H9 (cell line): ENCODE results near the gene GBP4. TPM values are rescaled to one million over a fixed set of nuclear protein-coding genes. Genes with fewer than 3 reads are reported as not detected.

Source experiments
- DNase-seq: peaks from one replicate; pipeline ENCODE4 v3.0.0-alpha.2; 2017
- H2AFZ ChIP-seq: one replicate; pipeline ENCODE4 v1.6.1; 2013; ENCODE audit warnings: mild to moderate bottlenecking, low read length, control low read depth, moderate library complexity
- H2AK5ac ChIP-seq: 2 replicates; pipeline ENCODE4 v1.6.1; 2013; ENCODE audit warnings: low read length, control low read depth, mixed read lengths; ENCODE audit not compliant: insufficient read length
- H2BK120ac ChIP-seq: one replicate; pipeline ENCODE4 v1.6.1; 2013; ENCODE audit warnings: low read depth, mild to moderate bottlenecking, low read length, control low read depth, inconsistent platforms; ENCODE audit not compliant: poor library complexity, severe bottlenecking
- H2BK12ac ChIP-seq: 2 replicates; pipeline ENCODE4 v1.6.1; 2013; ENCODE audit warnings: low read length, control low read depth, mixed read lengths, low read depth; ENCODE audit not compliant: insufficient read length
- H2BK15ac ChIP-seq: 2 replicates; pipeline ENCODE4 v1.6.1; 2013; ENCODE audit warnings: low read depth, low read length, control low read depth
- H2BK20ac ChIP-seq: one replicate; pipeline ENCODE4 v1.6.1; 2013; ENCODE audit warnings: low read depth, mild to moderate bottlenecking, low read length, control low read depth, inconsistent platforms; ENCODE audit not compliant: poor library complexity, severe bottlenecking
- H2BK5ac ChIP-seq: 2 replicates; pipeline ENCODE4 v1.6.1; 2013; ENCODE audit warnings: low read length, control low read depth, mixed read lengths; ENCODE audit not compliant: insufficient read length
- H3K14ac ChIP-seq: 2 replicates; pipeline ENCODE4 v1.6.1; 2013; ENCODE audit warnings: low read length, control low read depth; ENCODE audit not compliant: insufficient read depth
- H3K18ac ChIP-seq: 2 replicates; pipeline ENCODE4 v1.6.1; 2013; ENCODE audit warnings: low read depth, mild to moderate bottlenecking, mixed read lengths, low read length, control low read depth; ENCODE audit not compliant: insufficient read length
- H3K23ac ChIP-seq: 2 replicates; pipeline ENCODE4 v1.6.1; 2013; ENCODE audit warnings: low read length, control low read depth, mixed read lengths, low read depth; ENCODE audit not compliant: insufficient read length
- H3K23me2 ChIP-seq: 2 replicates; pipeline ENCODE4 v1.6.1; 2013; ENCODE audit warnings: low read depth, mild to moderate bottlenecking, mixed read lengths, low read length, control low read depth; ENCODE audit not compliant: insufficient read length, poor library complexity, severe bottlenecking
- H3K27ac ChIP-seq: 2 replicates; pipeline ENCODE4 v1.5.1; 2013; ENCODE audit warnings: low read length, control low read depth, mixed read lengths, low read depth; ENCODE audit not compliant: insufficient read length
- H3K27me3 ChIP-seq: 2 replicates; pipeline ENCODE4 v1.6.1; 2013; ENCODE audit warnings: low read length, control low read depth, inconsistent platforms; ENCODE audit not compliant: insufficient read depth
- H3K4ac ChIP-seq: 2 replicates; pipeline ENCODE4 v1.6.1; 2013; ENCODE audit warnings: low read depth, mild to moderate bottlenecking, control low read depth, inconsistent platforms, low read length, moderate library complexity
- H3K4me1 ChIP-seq: 2 replicates; pipeline ENCODE4 v1.6.1; 2013; ENCODE audit warnings: low read length, control low read depth, inconsistent platforms; ENCODE audit not compliant: insufficient read depth
- H3K4me2 ChIP-seq: 2 replicates; pipeline ENCODE4 v1.6.1; 2013; ENCODE audit warnings: low read length, control low read depth, mixed read lengths; ENCODE audit not compliant: insufficient read length, insufficient read depth
- H3K56ac ChIP-seq: 2 replicates; pipeline ENCODE4 v1.6.1; 2013; ENCODE audit warnings: low read depth, mild to moderate bottlenecking, mixed read lengths, low read length, control low read depth; ENCODE audit not compliant: insufficient read length
- H3K79me1 ChIP-seq: 2 replicates; pipeline ENCODE4 v1.6.1; 2013; ENCODE audit warnings: low read depth, mild to moderate bottlenecking, moderate library complexity, low read length, control low read depth, inconsistent platforms; ENCODE audit not compliant: insufficient read depth, poor library complexity, severe bottlenecking
- H3K79me2 ChIP-seq: 2 replicates; pipeline ENCODE4 v1.6.1; 2013; ENCODE audit warnings: low read length, control low read depth, inconsistent platforms; ENCODE audit not compliant: insufficient read depth
- H3K9ac ChIP-seq: 2 replicates; pipeline ENCODE4 v1.6.1; 2013; ENCODE audit warnings: low read length, control low read depth, mixed read lengths; ENCODE audit not compliant: insufficient read length; ENCODE audit errors: extremely low read depth
- H3K9me3 ChIP-seq: one replicate; pipeline ENCODE4 v1.6.1; 2013; ENCODE audit warnings: low read depth, low read length, inconsistent platforms; ENCODE audit not compliant: control insufficient read depth
- H3T11ph ChIP-seq: one replicate; pipeline ENCODE4 v1.6.1; 2013; ENCODE audit warnings: mild to moderate bottlenecking, low read length, control low read depth, inconsistent platforms
- H4K20me1 ChIP-seq: one replicate; pipeline ENCODE4 v1.6.1; 2013; ENCODE audit not compliant: control insufficient read depth, insufficient read length, insufficient read depth
- H4K5ac ChIP-seq: 2 replicates; pipeline ENCODE4 v1.6.1; 2013; ENCODE audit warnings: low read depth, mild to moderate bottlenecking, mixed read lengths, low read length, control low read depth; ENCODE audit not compliant: insufficient read length
- H4K8ac ChIP-seq: replicated peaks from 2 replicates; pipeline ENCODE4 v1.6.1; 2013; ENCODE audit warnings: low read length, control low read depth, mixed read lengths, low read depth; ENCODE audit not compliant: insufficient read length
- H4K91ac ChIP-seq: 2 replicates; pipeline ENCODE4 v1.6.1; 2013; ENCODE audit warnings: low read depth, mild to moderate bottlenecking, moderate library complexity, mixed read lengths, low read length, control low read depth; ENCODE audit not compliant: insufficient read length
- H3K27ac Mint-ChIP-seq, 3 experiments: 2 replicates in 2 of 3; 3 replicates in 1 of 3; pipeline ENCODE4 v1.8.0; 2020 to 2021; ENCODE audit warnings: mixed read lengths in 3 of 3, mild to moderate bottlenecking in 1 of 3, moderate library complexity in 1 of 3
- H3K27me3 Mint-ChIP-seq: 2 replicates; pipeline ENCODE4 v1.8.0; 2021; ENCODE audit warnings: low read depth, mild to moderate bottlenecking, moderate library complexity, mixed read lengths
- H3K36me3 Mint-ChIP-seq, 3 experiments: 2 replicates in 2 of 3; 3 replicates in 1 of 3; pipeline ENCODE4 v1.8.0; 2020 to 2021; ENCODE audit warnings: low read depth in 3 of 3, mixed read lengths in 3 of 3; ENCODE audit not compliant: insufficient read depth in 1 of 3
- H3K4me1 Mint-ChIP-seq, 2 experiments: 2 replicates each; pipeline ENCODE4 v1.8.0; 2020; ENCODE audit warnings: mixed read lengths in 2 of 2
- H3K4me3 Mint-ChIP-seq, 2 experiments: 2 replicates in 1 of 2; 3 replicates in 1 of 2; pipeline ENCODE4 v1.8.0; 2020 to 2021; ENCODE audit warnings: mild to moderate bottlenecking in 2 of 2, mixed read lengths in 2 of 2, moderate library complexity in 1 of 2
- H3K9me3 Mint-ChIP-seq, 2 experiments: 2 replicates in 1 of 2; 3 replicates in 1 of 2; pipeline ENCODE4 v1.8.0; 2020; ENCODE audit warnings: mild to moderate bottlenecking in 2 of 2, mixed read lengths in 2 of 2, moderate library complexity in 1 of 2
- WGBS: extraction: QIAGEN DNeasy Blood & Tissue Kit; methylation state at CpG from one replicate; pipeline ENCODE4 v1.1.7; 2013; ENCODE audit warnings: missing lambda C conversion rate, low lambda C conversion rate, mixed read lengths; ENCODE audit not compliant: insufficient read length; ENCODE audit errors: extremely low coverage; 5-methylcytosine and 5-hydroxymethylcytosine counted together
- total RNA-seq: library from RNA; stranded (reverse); gene quantifications from 2 replicates; pipeline ENCODE4 v1.2.1, GENCODE V29; 2021
- TF ChIP-seq, protein P1 (sequence below): fragments of 200-600 bp; sonication (generic); conservative IDR thresholded peaks from 3 replicates; pipeline ENCODE4 v1.8.0; 2021; ENCODE audit warnings: antibody characterized with exemption, mild to moderate bottlenecking

GBP4 gene
- total RNA-seq, 1 experiment from 2014 or later, result not detected

- no peak overlapping the region for H3K56ac ChIP-seq
- no peak overlapping the region for H2AK5ac ChIP-seq
- no peak overlapping the region for H2BK20ac ChIP-seq
- DNase-seq, result no peak
- no peak overlapping the region for H2BK15ac ChIP-seq
- no peak overlapping the region for H3K4ac ChIP-seq
- H3K4me3 Mint-ChIP-seq, result no peak overlapping the region
- H3K27me3 Mint-ChIP-seq, result no peaks in the 10 kb centered on the region
- no peaks in the 10 kb centered on the region for H3K27me3 ChIP-seq
- no peak overlapping the region for H2BK5ac ChIP-seq
- H3K27ac ChIP-seq, result no peak overlapping the region
- H3K23ac ChIP-seq, result no peak overlapping the region
- no peak overlapping the region for H3K18ac ChIP-seq
- H3K79me1 ChIP-seq, result no peaks in the 10 kb centered on the region
- H4K20me1 ChIP-seq, result no peaks in the 10 kb centered on the region
- H3K9ac ChIP-seq, result no peak overlapping the region
- TF ChIP-seq, protein P1, sequence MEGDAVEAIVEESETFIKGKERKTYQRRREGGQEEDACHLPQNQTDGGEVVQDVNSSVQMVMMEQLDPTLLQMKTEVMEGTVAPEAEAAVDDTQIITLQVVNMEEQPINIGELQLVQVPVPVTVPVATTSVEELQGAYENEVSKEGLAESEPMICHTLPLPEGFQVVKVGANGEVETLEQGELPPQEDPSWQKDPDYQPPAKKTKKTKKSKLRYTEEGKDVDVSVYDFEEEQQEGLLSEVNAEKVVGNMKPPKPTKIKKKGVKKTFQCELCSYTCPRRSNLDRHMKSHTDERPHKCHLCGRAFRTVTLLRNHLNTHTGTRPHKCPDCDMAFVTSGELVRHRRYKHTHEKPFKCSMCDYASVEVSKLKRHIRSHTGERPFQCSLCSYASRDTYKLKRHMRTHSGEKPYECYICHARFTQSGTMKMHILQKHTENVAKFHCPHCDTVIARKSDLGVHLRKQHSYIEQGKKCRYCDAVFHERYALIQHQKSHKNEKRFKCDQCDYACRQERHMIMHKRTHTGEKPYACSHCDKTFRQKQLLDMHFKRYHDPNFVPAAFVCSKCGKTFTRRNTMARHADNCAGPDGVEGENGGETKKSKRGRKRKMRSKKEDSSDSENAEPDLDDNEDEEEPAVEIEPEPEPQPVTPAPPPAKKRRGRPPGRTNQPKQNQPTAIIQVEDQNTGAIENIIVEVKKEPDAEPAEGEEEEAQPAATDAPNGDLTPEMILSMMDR, result no peak
- H4K8ac ChIP-seq, result no peak overlapping the region
- H3K14ac ChIP-seq, result no peak overlapping the region
- H3K4me1 Mint-ChIP-seq, result no peaks in the 10 kb centered on the region
- H3T11ph ChIP-seq, result no peak overlapping the region
- H2BK120ac ChIP-seq, result no peak overlapping the region
- H3K4me1 ChIP-seq, result no peaks in the 10 kb centered on the region
- no peaks in the 10 kb centered on the region for H3K79me2 ChIP-seq
- WGBS, result no CpG with 5 or more reads among the region's 3 CpGs
- no peak overlapping the region for H2BK12ac ChIP-seq
- no peaks in the 10 kb centered on the region for H3K36me3 Mint-ChIP-seq
- H3K4me2 ChIP-seq, result no peak overlapping the region
- H4K91ac ChIP-seq, result no peak overlapping the region
- H3K9me3 Mint-ChIP-seq, result no peaks in the 10 kb centered on the region
- no peaks in the 10 kb centered on the region for H3K23me2 ChIP-seq
- no peak overlapping the region for H2AFZ ChIP-seq
- no peaks in the 10 kb centered on the region for H3K9me3 ChIP-seq
- no peak overlapping the region for H4K5ac ChIP-seq
- H3K27ac Mint-ChIP-seq, result no peak overlapping the region
Measured at GRCh38 chr1:89149976-89150375, 48.8 kb downstream of the GBP4 start.
